ENCODE data around the gene EVL. TPM values are rescaled to one million over a fixed set of nuclear protein-coding genes. Genes with fewer than 3 reads are reported as not detected.
A peak's percentile ranks its signal among the peaks of the same experiment; 100 is the strongest.

Gene EVL
- total and polyA plus RNA-seq, 2 of the 8 experiments (the other 6 are each of a cell fraction or from before 2014, with no cell fraction given), result 30.7 to 64.6 TPM

DNA sequence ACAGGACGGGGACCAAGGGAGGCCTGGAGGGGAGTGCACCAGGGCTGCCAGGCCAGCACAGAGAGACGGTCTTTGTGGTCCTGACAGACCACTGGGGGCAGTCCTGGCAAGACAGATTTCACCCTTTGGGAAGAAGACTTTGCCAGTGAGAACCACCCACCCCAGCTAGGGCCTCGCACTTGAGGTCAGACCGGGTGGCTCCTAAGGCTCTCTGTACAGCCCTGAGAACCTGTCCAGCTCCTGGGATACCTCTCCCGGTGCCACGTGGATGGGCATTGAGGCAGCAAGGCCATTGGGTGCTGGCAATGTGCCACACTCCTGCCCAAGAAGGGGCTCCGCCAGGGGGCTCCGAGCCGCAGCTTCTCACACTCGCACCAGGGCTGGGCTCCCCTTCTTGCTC lies 51.8 kb downstream of the EVL start:
- FAIRE-seq (no peak), DNase-seq (ENCODE audit: low read depth in 1 of 2, low spot score in 2 of 2) (no peak)
- WGBS, 2 experiments (ENCODE audit: extremely low coverage in 1 of 2, insufficient coverage in 1 of 2, insufficient read length in 1 of 2, insufficient replicate concordance in 2 of 2, low coverage in 1 of 2, low lambda C conversion rate in 2 of 2, missing lambda C conversion rate in 1 of 2), result 93% methylated on average over 10 of the region's 10 CpGs; no CpG with 5 or more reads in 1 of the 2 experiments
- Histone ChIP-seq H3K79me2 (ENCODE audit: control insufficient read depth in 1 of 2, insufficient read depth in 2 of 2, low read length in 2 of 2) (no peaks in the 10 kb centered on the region), H3K4me2 (ENCODE audit: insufficient read depth in 1 of 2, low read depth in 2 of 2, low read length in 2 of 2) (no peak overlapping the region), H3K23ac (ENCODE audit: insufficient read length) (no peak overlapping the region), H2AFZ (ENCODE audit: low read length) (no peak overlapping the region), H3K27ac (ENCODE audit: low read depth, low read length) (no peak overlapping the region), H4K8ac (ENCODE audit: extremely low read depth, insufficient read depth, low read length) (no peak overlapping the region), H3K4ac (replicated peaks; ENCODE audit: insufficient read length, low read depth, low read length) (no peak overlapping the region), H3K27me3 (replicated peaks in 1 of 4; ENCODE audit: control insufficient read depth in 3 of 4, extremely low read depth in 1 of 4, insufficient read depth in 3 of 4, low read length in 3 of 4) (no peaks in the 10 kb centered on the region), H4K91ac (replicated peaks; ENCODE audit: insufficient read length, low read length) (no peak overlapping the region), H2BK20ac (ENCODE audit: low read length) (no peak overlapping the region), H4K20me1 (replicated peaks in 1 of 2; ENCODE audit: control insufficient read depth in 1 of 2, insufficient read depth in 2 of 2, low read length in 2 of 2) (peaks cover 0 to 6% of the 10 kb centered on the region in 2 experiments), H2BK120ac (replicated peaks; ENCODE audit: low read depth, low read length) (no peak overlapping the region), H3K56ac (replicated peaks; ENCODE audit: insufficient read length, low read depth, low read length) (no peak overlapping the region), H3K4me3 (ENCODE audit: extremely low read depth in 1 of 4, insufficient read depth in 2 of 4, low read depth in 3 of 4, low read length in 4 of 4) (no peak overlapping the region), H3K79me1 (ENCODE audit: low read depth, low read length) (no peaks in the 10 kb centered on the region), H2BK5ac (ENCODE audit: low read depth, low read length) (no peak overlapping the region), H3K4me1 (replicated peaks in 1 of 4; ENCODE audit: control insufficient read depth in 3 of 4, insufficient read depth in 4 of 4, low read length in 3 of 4) (no peaks in the 10 kb centered on the region), H4K5ac (ENCODE audit: insufficient read length, low read depth, low read length) (no peak overlapping the region), H2AK5ac (ENCODE audit: low read depth, low read length) (no peak overlapping the region), H2BK15ac (ENCODE audit: low read length) (no peak overlapping the region), H2BK12ac (ENCODE audit: low read depth, low read length) (no peak overlapping the region), H3K9me3 (ENCODE audit: insufficient read depth in 2 of 2, low read depth in 1 of 2, low read length in 1 of 2) (no peaks in the 10 kb centered on the region), H3K18ac (ENCODE audit: extremely low read depth, low read length) (no peak overlapping the region), H3K23me2 (ENCODE audit: low read depth, low read length) (no peaks in the 10 kb centered on the region), H3K9ac (replicated peaks in 1 of 4; ENCODE audit: extremely low read depth in 1 of 4, low read depth in 3 of 4, low read length in 3 of 4) (no peak overlapping the region), H3K36me3 (ENCODE audit: control insufficient read depth in 2 of 4, insufficient read depth in 4 of 4, low read length in 3 of 4) (no peaks in the 10 kb centered on the region), H3K14ac (ENCODE audit: insufficient read length) (no peak overlapping the region)
- CTCF ChIA-PET (ENCODE audit: partially characterized antibody), result interaction anchor here (0.8 to 12.1 kb wide), 10 partner anchors 11 to 81 kb away, joined by 3 to 104 read pairs (median 6); no protein-coding TSS in a partner anchor
- POLR2A ChIA-PET (ENCODE audit: partially characterized antibody), result interaction anchor here (0.8 to 1.2 kb wide), 3 partner anchors 14 to 26 kb away, joined by 3 read pairs; no protein-coding TSS in a partner anchor
- TF ChIP-seq, protein P1, sequence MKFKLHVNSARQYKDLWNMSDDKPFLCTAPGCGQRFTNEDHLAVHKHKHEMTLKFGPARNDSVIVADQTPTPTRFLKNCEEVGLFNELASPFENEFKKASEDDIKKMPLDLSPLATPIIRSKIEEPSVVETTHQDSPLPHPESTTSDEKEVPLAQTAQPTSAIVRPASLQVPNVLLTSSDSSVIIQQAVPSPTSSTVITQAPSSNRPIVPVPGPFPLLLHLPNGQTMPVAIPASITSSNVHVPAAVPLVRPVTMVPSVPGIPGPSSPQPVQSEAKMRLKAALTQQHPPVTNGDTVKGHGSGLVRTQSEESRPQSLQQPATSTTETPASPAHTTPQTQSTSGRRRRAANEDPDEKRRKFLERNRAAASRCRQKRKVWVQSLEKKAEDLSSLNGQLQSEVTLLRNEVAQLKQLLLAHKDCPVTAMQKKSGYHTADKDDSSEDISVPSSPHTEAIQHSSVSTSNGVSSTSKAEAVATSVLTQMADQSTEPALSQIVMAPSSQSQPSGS (IDR thresholded peaks at IDR 0.05; ENCODE audit: low read length), result no peak
- TF ChIP-seq SIN3A (conservative IDR thresholded peaks at IDR 0.05 in 1 of 2, IDR thresholded peaks at IDR 0.05 in 1 of 2; ENCODE audit: low read depth in 1 of 2, low read length in 2 of 2), result no peak
- TF ChIP-seq, protein P2, sequence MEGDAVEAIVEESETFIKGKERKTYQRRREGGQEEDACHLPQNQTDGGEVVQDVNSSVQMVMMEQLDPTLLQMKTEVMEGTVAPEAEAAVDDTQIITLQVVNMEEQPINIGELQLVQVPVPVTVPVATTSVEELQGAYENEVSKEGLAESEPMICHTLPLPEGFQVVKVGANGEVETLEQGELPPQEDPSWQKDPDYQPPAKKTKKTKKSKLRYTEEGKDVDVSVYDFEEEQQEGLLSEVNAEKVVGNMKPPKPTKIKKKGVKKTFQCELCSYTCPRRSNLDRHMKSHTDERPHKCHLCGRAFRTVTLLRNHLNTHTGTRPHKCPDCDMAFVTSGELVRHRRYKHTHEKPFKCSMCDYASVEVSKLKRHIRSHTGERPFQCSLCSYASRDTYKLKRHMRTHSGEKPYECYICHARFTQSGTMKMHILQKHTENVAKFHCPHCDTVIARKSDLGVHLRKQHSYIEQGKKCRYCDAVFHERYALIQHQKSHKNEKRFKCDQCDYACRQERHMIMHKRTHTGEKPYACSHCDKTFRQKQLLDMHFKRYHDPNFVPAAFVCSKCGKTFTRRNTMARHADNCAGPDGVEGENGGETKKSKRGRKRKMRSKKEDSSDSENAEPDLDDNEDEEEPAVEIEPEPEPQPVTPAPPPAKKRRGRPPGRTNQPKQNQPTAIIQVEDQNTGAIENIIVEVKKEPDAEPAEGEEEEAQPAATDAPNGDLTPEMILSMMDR (IDR thresholded peaks at IDR 0.05; ENCODE audit: control extremely low read depth in 1 of 3, insufficient read depth in 1 of 3, low read depth in 1 of 3, low read length in 3 of 3), result peak in 1 of 3 experiments; percentile 14; a peak in 1 of 4 replicates

Data from H1 (cell line).